Kidney glomerular epithelial cell (primary cell): ENCODE data around the gene SCN9A.
"Not testable (repeated sequence)": the region's sequence is repeated elsewhere in the genome, so short reads cannot be mapped to it uniquely, and the experiment has no call there.

ENCODE experiments used
- DNase-seq: peaks from one replicate; lab custom pipeline; 2025; lab: John Stamatoyannopoulos, UW

The SCN9A gene

GRCh38 chr2:166375195-166375735 is 479 bp downstream of the SCN9A start:
- DNase-seq: peak; percentile 17

DNA sequence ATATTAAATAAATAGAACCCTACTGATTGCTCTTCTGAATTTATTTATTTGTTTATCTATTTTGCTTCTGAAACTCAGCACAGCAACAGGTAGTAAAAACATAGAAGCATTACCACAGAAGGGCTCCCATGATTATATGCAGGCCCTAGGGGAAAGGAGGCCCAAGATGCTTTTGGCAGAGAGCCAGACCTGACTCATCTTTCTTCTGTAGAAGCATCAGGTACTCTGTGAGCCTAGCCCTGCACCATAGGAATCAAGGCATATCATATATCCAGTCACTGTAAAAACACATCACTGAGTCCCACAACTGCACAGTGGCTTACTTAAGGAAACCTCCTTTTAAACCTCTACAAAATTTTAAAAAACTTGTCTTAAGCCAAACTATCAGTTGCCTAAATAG is 1.8 kb downstream of the SCN9A start:
- peak; percentile 58 for DNase-seq

- DNase-seq: no peak
Measured at GRCh38 chr2:166373539-166373938, 2.2 kb downstream of the SCN9A start.

DNA sequence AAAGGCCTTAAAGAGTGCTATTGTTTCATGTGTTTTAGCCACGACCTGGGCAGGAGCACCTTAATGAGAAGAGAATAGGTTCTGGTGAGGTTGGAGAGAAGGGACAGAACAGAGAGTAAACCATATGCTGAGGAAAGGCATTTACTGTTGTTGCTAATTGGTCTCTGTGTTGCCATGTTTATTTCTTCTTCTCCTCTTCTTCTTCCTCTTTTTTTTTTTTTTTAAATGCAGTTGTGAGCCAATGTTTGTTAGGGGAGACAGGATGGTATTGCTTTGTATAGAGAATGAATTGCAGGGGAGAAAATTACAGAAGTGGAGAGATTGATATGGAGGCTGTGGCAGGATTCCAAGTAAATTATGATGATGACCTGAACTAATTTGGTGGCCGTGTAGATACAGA is 2.6 kb downstream of the SCN9A start:
- DNase-seq: no peak

GRCh38 chr2:166372046-166372445 is 3.7 kb downstream of the SCN9A start:
- DNase-seq: no peak

DNA sequence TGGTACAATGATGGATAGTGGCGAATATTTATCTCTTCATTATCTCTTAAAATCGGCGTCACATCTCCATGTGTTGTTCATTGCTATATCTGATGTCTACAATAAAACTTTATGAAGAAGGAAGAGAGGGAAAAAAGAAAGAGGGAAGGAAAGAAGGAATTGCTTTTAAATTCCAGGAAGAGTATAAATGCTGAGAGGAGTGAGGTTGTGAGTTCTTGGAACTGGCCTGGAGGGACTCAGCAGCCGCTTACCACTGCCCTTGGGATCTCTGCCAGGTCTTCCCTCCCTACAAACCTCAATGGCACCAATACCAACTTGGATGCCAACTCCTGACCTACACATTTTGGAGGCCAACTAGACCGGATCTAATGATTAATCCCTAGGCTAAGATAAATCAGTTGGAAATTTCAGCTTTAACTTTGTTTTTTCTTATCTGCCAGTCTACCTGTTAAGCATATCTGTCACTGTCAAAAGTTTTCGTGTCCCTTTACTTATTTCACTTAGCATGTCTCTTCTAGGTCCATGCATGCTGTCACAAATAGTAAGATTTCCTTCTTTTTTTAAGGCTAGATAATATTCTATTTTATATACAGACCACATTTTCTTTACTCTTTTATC is 9.8 kb downstream of the SCN9A start:
- peak; percentile 70 for DNase-seq

- no peak for DNase-seq
Measured at GRCh38 chr2:166365239-166365638, 10.5 kb downstream of the SCN9A start.

DNA sequence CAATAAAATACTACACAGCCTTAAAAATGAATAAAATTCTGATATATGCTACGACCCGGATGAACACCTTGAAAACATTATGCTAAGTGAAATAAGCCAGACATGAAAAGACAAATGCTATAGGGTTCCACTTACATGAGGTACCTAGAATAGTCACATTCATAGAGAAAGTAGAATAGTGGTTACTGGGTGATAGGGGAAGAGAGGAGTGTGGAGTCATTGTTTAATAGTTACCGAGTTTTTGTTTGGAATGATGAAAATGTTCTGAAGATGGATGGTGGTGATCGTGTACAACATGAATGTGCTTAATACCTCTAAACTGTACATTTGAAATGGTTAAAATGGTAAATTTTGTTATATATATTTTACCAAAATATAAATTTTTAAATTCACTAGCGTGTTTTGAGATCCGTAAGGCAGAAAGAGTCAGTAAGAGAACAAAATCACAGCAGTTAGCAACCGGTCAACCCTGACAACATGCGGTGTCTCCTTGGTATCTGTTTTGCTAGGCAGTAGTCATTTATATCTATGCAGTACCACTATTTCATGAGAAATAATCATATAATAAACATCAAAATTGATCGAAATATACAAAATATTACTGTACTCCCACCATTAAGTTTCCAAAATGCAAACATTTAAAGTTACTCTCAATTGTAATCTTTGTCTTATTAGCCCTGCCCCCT is 11.1 kb downstream of the SCN9A start:
- DNase-seq: no peak

GRCh38 chr2:166361351-166362153 is 14.2 kb downstream of the SCN9A start:
- peak; percentile 36 for DNase-seq

GRCh38 chr2:166360906-166361305 is 14.8 kb downstream of the SCN9A start:
- no peak for DNase-seq

DNA sequence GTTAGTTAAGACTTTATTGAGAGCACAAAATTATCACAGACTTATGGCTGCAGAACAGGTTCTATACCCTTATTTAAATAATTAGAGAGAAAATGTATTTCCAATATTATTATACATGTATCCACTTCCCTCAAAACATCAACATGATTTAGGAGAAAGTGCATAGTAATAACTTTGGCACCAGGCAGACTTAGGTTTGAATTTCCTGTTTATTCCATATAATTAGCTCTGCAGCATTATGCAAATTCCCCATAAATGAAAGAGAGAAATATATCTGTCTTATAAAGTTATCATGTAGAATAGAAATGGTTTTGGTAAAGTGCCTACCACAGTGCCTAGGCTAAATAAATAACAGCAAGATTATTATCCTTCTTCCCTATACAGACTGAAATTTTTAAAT is 15.3 kb downstream of the SCN9A start:
- DNase-seq: no peak

DNA sequence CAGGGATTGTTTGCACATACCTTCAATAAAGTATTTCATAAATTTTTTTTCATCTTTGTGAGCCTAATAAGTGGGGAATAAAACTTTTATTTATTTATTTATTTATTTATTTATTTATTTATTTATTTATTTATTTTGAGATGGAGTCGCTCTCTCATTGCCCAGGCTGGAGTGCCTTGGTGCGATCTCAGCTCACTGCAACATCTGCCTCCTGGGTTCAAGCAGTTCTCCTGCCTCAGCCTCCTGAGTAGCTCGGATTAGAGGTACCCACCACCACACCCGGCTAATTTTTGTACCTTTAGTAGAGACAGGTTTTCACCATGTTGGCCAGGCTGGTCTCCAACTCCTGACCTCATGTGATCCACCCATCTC is 17.8 kb downstream of the SCN9A start:
- not testable (repeated sequence) for DNase-seq

GRCh38 chr2:166357068-166357949 is 18.4 kb downstream of the SCN9A start:
- no peak for DNase-seq

- DNase-seq: peak; percentile 17
Measured at GRCh38 chr2:166351319-166351718, 24.4 kb downstream of the SCN9A start.

DNA sequence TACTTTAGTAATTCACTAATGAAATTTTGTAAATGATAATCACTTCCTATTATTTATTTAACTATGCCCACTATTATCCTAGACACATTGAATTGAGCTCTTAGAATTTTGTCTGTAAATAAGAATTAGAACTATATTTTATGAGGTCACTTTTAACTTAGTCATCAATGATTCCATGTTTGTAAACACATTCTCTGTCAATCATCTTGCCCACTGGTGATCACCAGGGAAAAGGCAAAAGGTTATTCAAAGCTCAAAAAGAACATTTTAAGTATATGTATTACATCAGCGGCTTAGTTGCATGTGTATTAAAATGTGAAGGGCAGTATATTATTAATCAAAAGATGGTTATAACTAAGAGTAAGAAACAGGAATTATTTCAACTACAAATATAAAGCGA is 25.2 kb downstream of the SCN9A start:
- no peak for DNase-seq

GRCh38 chr2:166344286-166345113 is 31.2 kb downstream of the SCN9A start:
- peak; percentile 51 for DNase-seq

GRCh38 chr2:166343467-166343866 is 32.3 kb downstream of the SCN9A start:
- DNase-seq: no peak

- no peak for DNase-seq
Measured at GRCh38 chr2:166341426-166341825, 34.3 kb downstream of the SCN9A start.

GRCh38 chr2:166338831-166339339 is 36.9 kb downstream of the SCN9A start:
- DNase-seq: no peak

GRCh38 chr2:166337932-166338331 is 37.8 kb downstream of the SCN9A start:
- DNase-seq: no peak

GRCh38 chr2:166335284-166335683 is 40.5 kb downstream of the SCN9A start:
- no peak for DNase-seq
